MCF 10A (cell line): ENCODE data around the gene PITHD1. TPM values are rescaled to one million over a fixed set of nuclear protein-coding genes. Genes with fewer than 3 reads are reported as not detected.
A peak's percentile ranks its signal among the peaks of the same experiment; 100 is the strongest.

ENCODE experiments used
- BruUV-seq: library from RNA; stranded (reverse); fragments of 400-500 nt; replicated peaks from 2 replicates; lab custom pipeline; 2021; lab: Mats Ljungman, UMichigan
- CTCF ChIA-PET: fragments of 300-600 bp; sonication (Branson Sonifier 250); formaldehyde crosslinking; extraction: SDS; loops from one replicate; lab custom pipeline; 2021; ENCODE audit warnings: antibody characterized with exemption, inconsistent platforms; lab: Yijun Ruan, JAX
- POLR2A ChIA-PET: fragments of 300-600, 350-650 bp; sonication (Branson Sonifier 250); formaldehyde crosslinking; extraction: SDS; loops from one replicate; lab custom pipeline; 2020; ENCODE audit warnings: antibody characterized with exemption, inconsistent platforms; lab: Yijun Ruan, JAX
- DNase-seq: peaks from one replicate; pipeline ENCODE4 v3.0.0-alpha.2; 2018; ENCODE audit not compliant: unreplicated experiment
- H3K27ac Mint-ChIP-seq: one replicate; pipeline ENCODE4 v1.8.0; 2022; ENCODE audit warnings: mild to moderate bottlenecking, low read depth, mixed read lengths; ENCODE audit not compliant: unreplicated experiment
- H3K27me3 Mint-ChIP-seq: one replicate; pipeline ENCODE4 v1.8.0; 2022; ENCODE audit warnings: mixed read lengths; ENCODE audit not compliant: insufficient read depth, unreplicated experiment
- H3K36me3 Mint-ChIP-seq: one replicate; pipeline ENCODE4 v1.8.0; 2022; ENCODE audit warnings: mild to moderate bottlenecking, moderate library complexity, mixed read lengths; ENCODE audit not compliant: insufficient read depth, unreplicated experiment
- H3K4me1 Mint-ChIP-seq: one replicate; pipeline ENCODE4 v1.8.0; 2022; ENCODE audit warnings: mixed read lengths; ENCODE audit not compliant: insufficient read depth, unreplicated experiment
- H3K4me3 Mint-ChIP-seq: one replicate; pipeline ENCODE4 v1.8.0; 2022; ENCODE audit warnings: mild to moderate bottlenecking, moderate library complexity, mixed read lengths; ENCODE audit not compliant: unreplicated experiment
- H3K9me3 Mint-ChIP-seq: one replicate; pipeline ENCODE4 v1.8.0; 2022; ENCODE audit warnings: mixed read lengths; ENCODE audit not compliant: unreplicated experiment
- CTCF ChIP-seq: fragments of 200-600 bp; IDR thresholded peaks from one replicate; pipeline ENCODE4 v1.8.0; 2022; ENCODE audit warnings: antibody characterized with exemption, mild to moderate bottlenecking; ENCODE audit not compliant: unreplicated experiment
- intact Hi-C: fragments of 100-400 bp; cut with micrococcal nuclease; formaldehyde crosslinking; loops from 2 replicates; pipeline ENCODE4 v1.14.1; 2022
- total RNA-seq: library from RNA; stranded (reverse); gene quantifications from 2 replicates; pipeline ENCODE4 v1.2.3, GENCODE V29; 2022

PITHD1 gene
- total RNA-seq, 1 experiment from 2014 or later = 37.8 TPM

- POLR2A ChIA-PET = interaction anchor here (1.1 to 1.7 kb wide), 2 partner anchors 9 to 37 kb away, joined by 5 read pairs; partner anchors contain the start of gene HMGCL
- H3K4me3 Mint-ChIP-seq = no peak overlapping the region
- no peak for DNase-seq
- intact Hi-C loops = no loop called here
- CTCF ChIA-PET = interaction anchor here (0.9 kb wide), 1 partner anchor 22 kb away, joined by 3 read pairs; no protein-coding TSS in a partner anchor
- BruUV-seq = no TSS peak
- TF ChIP-seq CTCF = no peak
- no peaks in the 10 kb centered on the region for H3K9me3 Mint-ChIP-seq
- no peaks in the 10 kb centered on the region for H3K4me1 Mint-ChIP-seq
- H3K36me3 Mint-ChIP-seq = peaks cover 71% of the 10 kb centered on the region
- H3K27me3 Mint-ChIP-seq = no peaks in the 10 kb centered on the region
- no peak overlapping the region for H3K27ac Mint-ChIP-seq
These were observed 38.7 kb downstream of the PITHD1 start for GRCh38 chr1:23816906-23817305.

- H3K9me3 Mint-ChIP-seq = no peaks in the 10 kb centered on the region
- ChIA-PET POLR2A (interaction anchor here (1.4 kb wide), 1 partner anchor 15 kb away, joined by 4 read pairs; no protein-coding TSS in a partner anchor), CTCF (interaction anchor here (0.6 to 5.7 kb wide), 5 partner anchors 7 to 99 kb away, joined by 3 to 44 read pairs (median 4); no protein-coding TSS in a partner anchor)
- no peak for DNase-seq
- H3K4me1 Mint-ChIP-seq = no peaks in the 10 kb centered on the region
- intact Hi-C loops = no loop called here
- BruUV-seq = no TSS peak
- no peak overlapping the region for H3K27ac Mint-ChIP-seq
- no peaks in the 10 kb centered on the region for H3K27me3 Mint-ChIP-seq
- no peak for TF ChIP-seq CTCF
- H3K36me3 Mint-ChIP-seq = peaks cover 66% of the 10 kb centered on the region
- no peak overlapping the region for H3K4me3 Mint-ChIP-seq
These were observed 39.4 kb downstream of the PITHD1 start for GRCh38 chr1:23817633-23818032.

GRCh38 chr1:23823767-23824166 lies 45.5 kb downstream of the PITHD1 start:
- intact Hi-C loops = no loop called here
- no TSS peak for BruUV-seq
- CTCF ChIA-PET = interaction anchor here (0.6 to 2.2 kb wide), 5 partner anchors 13 to 712 kb away, joined by 3 to 11 read pairs (median 4); no protein-coding TSS in a partner anchor
- no peaks in the 10 kb centered on the region for H3K27me3 Mint-ChIP-seq
- no peaks in the 10 kb centered on the region for H3K9me3 Mint-ChIP-seq
- no peak for TF ChIP-seq CTCF
- H3K4me1 Mint-ChIP-seq = peaks cover 11% of the 10 kb centered on the region
- DNase-seq = no peak
- peak overlapping the region; percentile 90 for H3K4me3 Mint-ChIP-seq
- no peak overlapping the region for H3K27ac Mint-ChIP-seq
- peaks cover 9% of the 10 kb centered on the region for H3K36me3 Mint-ChIP-seq
- POLR2A ChIA-PET = interaction anchor here (0.8 to 3.0 kb wide), 9 partner anchors 10 to 137 kb away, joined by 3 to 43 read pairs (median 5); partner anchors contain the start of genes GALE, LYPLA2, PITHD1 and PNRC2

GRCh38 chr1:23824711-23825075 lies 46.5 kb downstream of the PITHD1 start:
- DNase-seq = no peak
- BruUV-seq = TSS peak; percentile 73
- POLR2A ChIA-PET = interaction anchor here (0.9 to 3.0 kb wide), 18 partner anchors 10 to 269 kb away, joined by 3 to 43 read pairs (median 4); partner anchors contain the start of genes GALE, LYPLA2, PITHD1 and PNRC2
- Mint-ChIP-seq H3K27ac (peak overlapping the region; percentile 92), H3K4me1 (peaks cover 11% of the 10 kb centered on the region), H3K9me3 (no peaks in the 10 kb centered on the region), H3K4me3 (peak overlapping the region; percentile 90), H3K36me3 (peaks cover 6% of the 10 kb centered on the region), H3K27me3 (no peaks in the 10 kb centered on the region)
- TF ChIP-seq CTCF = no peak
- CTCF ChIA-PET = interaction anchor here (0.5 to 2.2 kb wide), 5 partner anchors 14 to 1148 kb away, joined by 3 to 11 read pairs (median 4); no protein-coding TSS in a partner anchor
- intact Hi-C loops = no loop called here
